Kidney (tissue), 14 donors: Measurements from ENCODE around the gene CEBPA. TPM values are rescaled to one million over a fixed set of nuclear protein-coding genes. Genes with fewer than 3 reads are reported as not detected.

Experiments
- DNase-seq, 5 donors: peaks; one replicate each; pipeline ENCODE4 v3.0.0-alpha.2; 2013 to 2020
- FAIRE-seq: peaks from 2 replicates; lab custom pipeline; 2012; peaks lifted over from hg19 to GRCh38; lab: Jason Lieb, UNC
- H3K27ac ChIP-seq, 2 donors: one replicate each; pipeline ENCODE4 v1.7.0; 2013; ENCODE audit warnings: low read depth in 2 of 2, low read length in 2 of 2, inconsistent platforms in 1 of 2
- H3K27me3 ChIP-seq: one replicate; pipeline ENCODE4 v1.7.1; 2013; ENCODE audit warnings: low read length, inconsistent platforms; ENCODE audit not compliant: control insufficient read depth, insufficient read depth
- H3K36me3 ChIP-seq, 3 donors: one replicate each; pipeline versions ENCODE4 v1.7.0 to v1.7.1; 2013; ENCODE audit warnings: low read length in 3 of 3, control low read depth in 1 of 3, inconsistent platforms in 1 of 3; ENCODE audit not compliant: insufficient read depth in 3 of 3, control insufficient read depth in 2 of 3
- H3K4me1 ChIP-seq, 3 donors: one replicate each; pipeline versions ENCODE4 v1.7.0 to v1.7.1; 2013; ENCODE audit warnings: low read length in 3 of 3, inconsistent platforms in 1 of 3, low read depth in 1 of 3; ENCODE audit not compliant: control insufficient read depth in 2 of 3, insufficient read depth in 2 of 3
- H3K4me3 ChIP-seq, 3 donors: one replicate each; pipeline versions ENCODE4 v1.7.0 to v1.8.1; 2013; ENCODE audit warnings: low read length in 3 of 3, control low read depth in 1 of 3, inconsistent platforms in 1 of 3
- H3K9ac ChIP-seq, 3 donors: one replicate each; pipeline versions ENCODE4 v1.7.0 to v1.7.1; 2013; ENCODE audit warnings: low read length in 3 of 3, control low read depth in 1 of 3, inconsistent platforms in 1 of 3
- H3K9me3 ChIP-seq, 3 donors: one replicate each; pipeline versions ENCODE4 v1.7.0 to v1.7.1; 2013; ENCODE audit warnings: low read length in 3 of 3, control low read depth in 1 of 3, inconsistent platforms in 1 of 3; ENCODE audit not compliant: control insufficient read depth in 2 of 3, insufficient read depth in 1 of 3
- CTCF ChIP-seq: IDR thresholded peaks from 3 replicates; pipeline ENCODE4 v1.5.1; 2012; ENCODE audit warnings: mild to moderate bottlenecking, moderate library complexity, borderline replicate concordance; ENCODE audit not compliant: insufficient read depth; ENCODE audit errors: extremely low read depth
- intact Hi-C: fragments of 100-400 bp; cut with DNase I; formaldehyde crosslinking; loops from one replicate; pipeline ENCODE4 v1.11.1; 2022
- polyA plus RNA-seq: library from polyadenylated mRNA; stranded (reverse); fragments of 350-450 nt; fragmentation: Illumina TruSeq; extraction: RNeasy Lipid Tissue Mini Kit (QIAGEN cat#74804); gene quantifications from one replicate; pipeline ENCODE4 v1.2.3, GENCODE V29; 2014; ENCODE audit warnings: low read depth, low replicate concordance; ENCODE audit not compliant: insufficient read depth
- total RNA-seq: library from RNA; stranded (reverse); fragmentation: NEBNext Ultra II Directional; extraction: Animal tissue kit (Norgen Biotek cat#: 25700); gene quantifications from one replicate; pipeline ENCODE4 v1.2.1, GENCODE V29; 2021
- donor health status: control.
- donor health status: control.
- donor health status: control.
- donor health status: control.
- donor health status: control.
- donor health status: DM: yes; HTN: yes; CAD: no.
- donor health status: Normal renal cell carcinoma (clear cell type).

Gene CEBPA
- total and polyA plus RNA-seq, 2 donors from 2014 or later: 6.6 to 7.1 TPM

DNA sequence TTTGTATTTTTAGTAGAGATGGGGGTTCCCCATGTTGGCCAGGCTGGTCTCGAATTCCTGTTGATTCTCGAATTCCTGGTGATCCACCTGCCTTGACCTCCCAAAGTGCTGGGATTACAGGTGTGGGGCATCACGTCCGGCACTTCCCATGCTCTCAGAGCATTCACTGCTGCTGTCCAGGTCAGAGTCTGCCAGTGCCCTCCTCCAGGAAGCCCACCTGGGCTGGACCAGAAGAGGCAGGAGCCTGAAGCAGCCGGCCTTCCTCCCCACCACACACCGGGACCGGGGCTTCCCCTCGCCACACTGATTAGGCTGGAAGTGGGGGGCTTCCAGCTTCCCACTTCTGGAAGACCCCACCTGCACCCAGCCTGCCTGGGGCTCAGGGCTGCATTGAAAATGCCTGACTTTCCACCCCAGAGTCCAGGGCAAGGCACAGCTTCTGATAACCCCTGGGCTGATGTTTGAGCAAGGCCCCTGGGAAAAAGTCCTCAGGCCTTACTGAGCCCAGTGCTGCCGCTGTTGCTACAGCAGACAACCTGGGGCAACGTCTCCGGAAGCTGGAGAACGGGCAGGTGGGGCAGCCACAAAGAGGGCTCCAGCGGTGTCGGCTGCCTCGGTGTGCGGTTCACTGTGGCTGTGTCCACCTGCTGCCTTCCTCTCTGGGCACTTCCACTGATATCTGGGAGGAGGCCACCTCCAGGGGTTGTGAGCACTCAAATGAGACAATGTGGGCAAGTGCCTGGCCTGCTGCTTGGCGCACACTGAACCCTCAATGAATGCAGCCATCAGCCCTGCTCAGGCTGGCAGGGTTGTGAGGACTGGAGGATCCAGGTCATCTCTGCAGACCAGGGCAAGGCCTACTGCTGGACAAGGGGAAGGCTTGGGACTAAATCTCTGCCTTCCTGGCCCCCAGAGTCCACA lies 22.6 kb downstream of the CEBPA start:
- intact Hi-C loops: no loop called here
- Histone ChIP-seq H3K36me3 (no peaks in the 10 kb centered on the region), H3K9me3 (no peaks in the 10 kb centered on the region), H3K27me3 (no peaks in the 10 kb centered on the region), H3K27ac (no peak overlapping the region), H3K4me1 (peaks cover 0 to 5% (median 3%) of the 10 kb centered on the region in 3 donors), H3K4me3 (no peak overlapping the region), H3K9ac (no peak overlapping the region)
- DNase-seq: peak in 1 of 5 donors; percentile 37
- FAIRE-seq: no peak
- no peak for TF ChIP-seq CTCF

GRCh38 chr19:33278403-33279269 lies 23.7 kb downstream of the CEBPA start:
- intact Hi-C loops: no loop called here

GRCh38 chr19:33278023-33278402 lies 24.3 kb downstream of the CEBPA start:
- no peak overlapping the region for H3K9ac ChIP-seq
- DNase-seq (no peak), FAIRE-seq (no peak)
- H3K9me3 ChIP-seq: no peaks in the 10 kb centered on the region
- no peak overlapping the region for H3K27ac ChIP-seq
- H3K27me3 ChIP-seq: no peaks in the 10 kb centered on the region
- no peak for TF ChIP-seq CTCF
- peaks cover 0 to 5% (median 3%) of the 10 kb centered on the region in 3 donors for H3K4me1 ChIP-seq
- H3K4me3 ChIP-seq: no peak overlapping the region
- intact Hi-C loops: no loop called here
- no peaks in the 10 kb centered on the region for H3K36me3 ChIP-seq

More at GRCh38 chr19:33278403-33279269, 23.7 kb downstream of the CEBPA start:
- Histone ChIP-seq H3K4me1 (peaks cover 0 to 5% (median 3%) of the 10 kb centered on the region in 3 donors), H3K36me3 (no peaks in the 10 kb centered on the region), H3K27me3 (no peaks in the 10 kb centered on the region), H3K4me3 (no peak overlapping the region), H3K9ac (no peak overlapping the region), H3K9me3 (no peaks in the 10 kb centered on the region), H3K27ac (no peak overlapping the region)
- DNase-seq (peak in 1 of 5 donors; percentile 66), FAIRE-seq (no peak)
- no peak for TF ChIP-seq CTCF
